GM12878 (cell line): ENCODE results near the gene USP38. TPM values are rescaled to one million over a fixed set of nuclear protein-coding genes. Genes with fewer than 3 reads are reported as not detected.

Experiments
- ATAC-seq: fragments of 200-7000 bp; cut with Tn5 transposase; 3 replicates; pipeline ENCODE4 v1.9.1; 2020; ENCODE audit warnings: mild to moderate bottlenecking, moderate library complexity
- BruUV-seq: library from RNA; stranded (reverse); fragments of 400-500 nt; replicated peaks from 2 replicates; lab custom pipeline; 2021; lab: Mats Ljungman, UMichigan
- CTCF ChIA-PET: fragments of 300-600 bp; sonication (Branson Sonifier 250); formaldehyde crosslinking; extraction: SDS; loops from one replicate; lab custom pipeline; 2021; ENCODE audit warnings: inconsistent platforms; lab: Yijun Ruan, JAX
- POLR2A ChIA-PET: fragments of 350-600 bp; formaldehyde crosslinking; extraction: SDS; loops from one replicate; lab custom pipeline; 2021; ENCODE audit warnings: inconsistent platforms; lab: Charles Lee
- RAD21 ChIA-PET: fragments of 300-600 bp; sonication (Branson Sonifier 250); formaldehyde crosslinking; loops from one replicate; lab custom pipeline; 2023; ENCODE audit warnings: antibody characterized with exemption; ENCODE audit not compliant: unreplicated experiment; lab: Charles Lee
- SMC1A ChIA-PET: fragments of 300-600 bp; sonication (Branson Sonifier 250); formaldehyde crosslinking; loops from one replicate; lab custom pipeline; 2023; ENCODE audit not compliant: unreplicated experiment, uncharacterized antibody; lab: Charles Lee
- DNase-seq: peaks from one replicate; pipeline ENCODE4 v3.0.0-alpha.2; 2011; ENCODE audit warnings: low read depth, low spot score
- FAIRE-seq: peaks from 3 replicates; lab custom pipeline; 2011; peaks lifted over from hg19 to GRCh38; lab: Jason Lieb, UNC
- H2AFZ ChIP-seq: 2 replicates; pipeline ENCODE4 v1.6.0; 2011; ENCODE audit warnings: low read depth, low read length, control low read depth; ENCODE audit not compliant: control insufficient read depth
- H3K27ac ChIP-seq: 2 replicates; pipeline ENCODE4 v1.5.1; 2011; ENCODE audit warnings: control low read depth; ENCODE audit not compliant: control insufficient read depth, insufficient read depth
- H3K27me3 ChIP-seq, 2 experiments: replicated peaks in 1 of 2; 2 replicates each; pipeline versions ENCODE4 v1.6.0 to v1.6.1; 2011; ENCODE audit warnings: low read length in 1 of 2; ENCODE audit not compliant: control insufficient read depth in 2 of 2, insufficient read depth in 2 of 2
- H3K36me3 ChIP-seq, 2 experiments: 2 replicates each; pipeline ENCODE4 v1.5.1; 2011; ENCODE audit warnings: low read length in 1 of 2; ENCODE audit not compliant: control insufficient read depth in 2 of 2, insufficient read depth in 2 of 2
- H3K4me1 ChIP-seq: 2 replicates; pipeline ENCODE4 v1.6.1; 2011; ENCODE audit warnings: mild to moderate bottlenecking, low read length, moderate library complexity, mixed read lengths; ENCODE audit not compliant: control insufficient read depth, insufficient read depth
- H3K4me2 ChIP-seq: 2 replicates; pipeline ENCODE4 v1.6.0; 2011; ENCODE audit warnings: control low read depth; ENCODE audit not compliant: control insufficient read depth, insufficient read depth
- H3K4me3 ChIP-seq: fragments of 200-600 bp; sonication (generic); 2 replicates; pipeline ENCODE4 v1.5.1; 2016
- H3K79me2 ChIP-seq: 2 replicates; pipeline ENCODE4 v1.6.0; 2011; ENCODE audit warnings: low read length; ENCODE audit not compliant: control insufficient read depth, insufficient read depth
- H3K9ac ChIP-seq: 2 replicates; pipeline ENCODE4 v1.8.0; 2011; ENCODE audit warnings: low read length, control low read depth, mixed read lengths; ENCODE audit not compliant: control insufficient read depth, insufficient read depth
- H3K9me3 ChIP-seq: replicated peaks from 3 replicates; pipeline ENCODE4 v1.5.1; 2011; ENCODE audit warnings: mild to moderate bottlenecking, low read length; ENCODE audit not compliant: control insufficient read depth, insufficient read depth
- H4K20me1 ChIP-seq: 2 replicates; pipeline ENCODE4 v1.6.0; 2011; ENCODE audit not compliant: control insufficient read depth, insufficient read depth
- FOXM1 ChIP-seq: IDR thresholded peaks from 2 replicates; pipeline ENCODE4 v1.6.1; 2012; ENCODE audit warnings: low read depth, mild to moderate bottlenecking, inconsistent platforms, low read length, moderate library complexity
- HDAC2 ChIP-seq: fragments of 200-600 bp; sonication (generic); IDR thresholded peaks from 2 replicates; pipeline ENCODE4 v1.6.1; 2017
- IKZF1 ChIP-seq: fragments of 450-650 bp; conservative IDR thresholded peaks from 2 replicates; pipeline ENCODE4 v1.6.1; 2017; ENCODE audit warnings: antibody characterized with exemption, mild to moderate bottlenecking
- JUNB ChIP-seq: IDR thresholded peaks from 2 replicates; pipeline ENCODE4 v1.6.1; 2016; ENCODE audit warnings: antibody characterized with exemption, mild to moderate bottlenecking
- NR2F1 ChIP-seq: fragments of 450-650 bp; conservative IDR thresholded peaks from 2 replicates; pipeline ENCODE4 v1.6.1; 2017; ENCODE audit warnings: mild to moderate bottlenecking
- RAD21 ChIP-seq: IDR thresholded peaks from 2 replicates; pipeline ENCODE4 v1.6.1; 2011; ENCODE audit warnings: mild to moderate bottlenecking, low read depth, low read length, moderate library complexity; ENCODE audit not compliant: insufficient read depth
- RAD51 ChIP-seq: fragments of 450-650 bp; IDR thresholded peaks from 2 replicates; pipeline ENCODE4 v1.6.1; 2016; ENCODE audit warnings: moderate library complexity, mild to moderate bottlenecking, inconsistent platforms
- ZNF207 ChIP-seq: fragments of 450-650 bp; IDR thresholded peaks from 2 replicates; pipeline ENCODE4 v1.6.1; 2014; ENCODE audit warnings: antibody characterized with exemption, mild to moderate bottlenecking, borderline replicate concordance
- WGBS: methylation state at CpG from one replicate; pipeline ENCODE4 v1.1.6; 2016; ENCODE audit warnings: low lambda C conversion rate; ENCODE audit not compliant: insufficient replicate concordance, insufficient coverage; ENCODE audit errors: missing lambda C conversion rate; 5-methylcytosine and 5-hydroxymethylcytosine counted together
- in situ Hi-C: fragments of 300-500 bp; cut with MboI; formaldehyde crosslinking; loops from 9 replicates; pipeline ENCODE4 v1.14.3; 2018; ENCODE audit warnings: mixed read lengths
- intact Hi-C: fragments of 100-400 bp; cut with micrococcal nuclease; formaldehyde crosslinking; loops from one replicate; pipeline ENCODE4 v1.14.2; 2022; ENCODE audit not compliant: unreplicated experiment
- polyA plus RNA-seq, 11 experiments: library from polyadenylated mRNA; depleted of rRNA in 4 of 11; unstranded in 6 of 11; stranded (reverse) in 5 of 11; fragments of >200 nt; fragmentation: Nextera tagmentation in 4 of 11; fragmentation: Illumina TruSeq in 1 of 11; extraction: Ambion mirVana in 4 of 11; extraction: Trizol in 1 of 11; gene quantifications; 1 replicate in 1 of 11; 2 replicates in 10 of 11; pipeline versions ENCODE4 v1.2.1 to v1.2.3, GENCODE V29; 2011 to 2016; ENCODE audit warnings: inconsistent platforms in 2 of 11, missing spikeins in 2 of 11, low read depth in 1 of 11
- total RNA-seq, 4 experiments: library from RNA; depleted of rRNA in 3 of 4; stranded (reverse); fragments of >200 nt in 3 of 4; fragmentation: Illumina TruSeq in 1 of 4; extraction: Trizol in 1 of 4; gene quantifications; 2 replicates each; pipeline versions ENCODE4 v1.2.1 to v1.2.3, GENCODE V29; 2013 to 2021
- TF ChIP-seq, protein P1 (sequence below): fragments of 450-650 bp; IDR thresholded peaks from 2 replicates; pipeline ENCODE4 v1.6.1; 2017; ENCODE audit warnings: mild to moderate bottlenecking, moderate library complexity
- TF ChIP-seq, protein P2 (sequence below): fragments of 450-650 bp; IDR thresholded peaks from 2 replicates; pipeline ENCODE4 v1.6.1; 2017; ENCODE audit warnings: low read depth, mild to moderate bottlenecking, moderate library complexity

USP38 gene
- total and polyA plus RNA-seq, 10 of the 15 experiments (the other 5 are each of a cell fraction or from before 2014, with no cell fraction given) = 4.4 to 19.0 (median 14.7) TPM

- Histone ChIP-seq H3K36me3 (no peaks in the 10 kb centered on the region), H3K9ac (no peak overlapping the region), H3K27me3 (no peaks in the 10 kb centered on the region), H4K20me1 (no peaks in the 10 kb centered on the region), H3K9me3 (no peaks in the 10 kb centered on the region), H3K4me2 (no peak overlapping the region), H3K4me1 (no peaks in the 10 kb centered on the region), H3K4me3 (no peak overlapping the region), H3K27ac (no peak overlapping the region), H2AFZ (no peak overlapping the region)
- no peak for FAIRE-seq
- no TSS peak for BruUV-seq
- in situ Hi-C loops = no loop called here
- CTCF ChIA-PET = no interaction called here
- ATAC-seq = no peak
- RAD21 ChIA-PET = interaction anchor here (1.8 kb wide), 1 partner anchor 9 kb away, joined by 5 read pairs; no protein-coding TSS in a partner anchor
- no peak for DNase-seq
- intact Hi-C loops = no loop called here
- POLR2A ChIA-PET = interaction anchor here (0.5 kb wide), 1 partner anchor 29 kb away, joined by 10 read pairs; no protein-coding TSS in a partner anchor
- WGBS = 20% methylated on average over 4 of the region's 4 CpGs
- TF ChIP-seq NR2F1 (no peak), RAD51 (no peak), RAD21 (no peak), IKZF1 (no peak), HDAC2 (no peak), JUNB (no peak), FOXM1 (no peak), ZNF207 (no peak)
- TF ChIP-seq, protein P1, sequence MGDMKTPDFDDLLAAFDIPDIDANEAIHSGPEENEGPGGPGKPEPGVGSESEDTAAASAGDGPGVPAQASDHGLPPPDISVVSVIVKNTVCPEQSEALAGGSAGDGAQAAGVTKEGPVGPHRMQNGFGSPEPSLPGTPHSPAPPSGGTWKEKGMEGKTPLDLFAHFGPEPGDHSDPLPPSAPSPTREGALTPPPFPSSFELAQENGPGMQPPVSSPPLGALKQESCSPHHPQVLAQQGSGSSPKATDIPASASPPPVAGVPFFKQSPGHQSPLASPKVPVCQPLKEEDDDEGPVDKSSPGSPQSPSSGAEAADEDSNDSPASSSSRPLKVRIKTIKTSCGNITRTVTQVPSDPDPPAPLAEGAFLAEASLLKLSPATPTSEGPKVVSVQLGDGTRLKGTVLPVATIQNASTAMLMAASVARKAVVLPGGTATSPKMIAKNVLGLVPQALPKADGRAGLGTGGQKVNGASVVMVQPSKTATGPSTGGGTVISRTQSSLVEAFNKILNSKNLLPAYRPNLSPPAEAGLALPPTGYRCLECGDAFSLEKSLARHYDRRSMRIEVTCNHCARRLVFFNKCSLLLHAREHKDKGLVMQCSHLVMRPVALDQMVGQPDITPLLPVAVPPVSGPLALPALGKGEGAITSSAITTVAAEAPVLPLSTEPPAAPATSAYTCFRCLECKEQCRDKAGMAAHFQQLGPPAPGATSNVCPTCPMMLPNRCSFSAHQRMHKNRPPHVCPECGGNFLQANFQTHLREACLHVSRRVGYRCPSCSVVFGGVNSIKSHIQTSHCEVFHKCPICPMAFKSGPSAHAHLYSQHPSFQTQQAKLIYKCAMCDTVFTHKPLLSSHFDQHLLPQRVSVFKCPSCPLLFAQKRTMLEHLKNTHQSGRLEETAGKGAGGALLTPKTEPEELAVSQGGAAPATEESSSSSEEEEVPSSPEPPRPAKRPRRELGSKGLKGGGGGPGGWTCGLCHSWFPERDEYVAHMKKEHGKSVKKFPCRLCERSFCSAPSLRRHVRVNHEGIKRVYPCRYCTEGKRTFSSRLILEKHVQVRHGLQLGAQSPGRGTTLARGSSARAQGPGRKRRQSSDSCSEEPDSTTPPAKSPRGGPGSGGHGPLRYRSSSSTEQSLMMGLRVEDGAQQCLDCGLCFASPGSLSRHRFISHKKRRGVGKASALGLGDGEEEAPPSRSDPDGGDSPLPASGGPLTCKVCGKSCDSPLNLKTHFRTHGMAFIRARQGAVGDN = no peak
- TF ChIP-seq, protein P2, sequence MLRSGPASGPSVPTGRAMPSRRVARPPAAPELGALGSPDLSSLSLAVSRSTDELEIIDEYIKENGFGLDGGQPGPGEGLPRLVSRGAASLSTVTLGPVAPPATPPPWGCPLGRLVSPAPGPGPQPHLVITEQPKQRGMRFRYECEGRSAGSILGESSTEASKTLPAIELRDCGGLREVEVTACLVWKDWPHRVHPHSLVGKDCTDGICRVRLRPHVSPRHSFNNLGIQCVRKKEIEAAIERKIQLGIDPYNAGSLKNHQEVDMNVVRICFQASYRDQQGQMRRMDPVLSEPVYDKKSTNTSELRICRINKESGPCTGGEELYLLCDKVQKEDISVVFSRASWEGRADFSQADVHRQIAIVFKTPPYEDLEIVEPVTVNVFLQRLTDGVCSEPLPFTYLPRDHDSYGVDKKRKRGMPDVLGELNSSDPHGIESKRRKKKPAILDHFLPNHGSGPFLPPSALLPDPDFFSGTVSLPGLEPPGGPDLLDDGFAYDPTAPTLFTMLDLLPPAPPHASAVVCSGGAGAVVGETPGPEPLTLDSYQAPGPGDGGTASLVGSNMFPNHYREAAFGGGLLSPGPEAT = no peak
- TF ChIP-seq, all 136 proteins: peak for 0
- no peaks in the 10 kb centered on the region for H3K79me2 ChIP-seq
- SMC1A ChIA-PET = no interaction called here
Observed at GRCh38 chr4:143248827-143249226, 64.1 kb downstream of the USP38 start.
